IPS-18a (cell line): ENCODE measurements around the gene NEK8.

Source experiments
- H3K27ac ChIP-seq: one replicate; pipeline ENCODE4 v1.5.1; 2013; ENCODE audit warnings: low read length
- H3K27me3 ChIP-seq: one replicate; pipeline ENCODE4 v1.6.1; 2013; ENCODE audit warnings: mild to moderate bottlenecking, low read length; ENCODE audit not compliant: control insufficient read depth, insufficient read depth
- H3K36me3 ChIP-seq: one replicate; pipeline ENCODE4 v1.6.1; 2013; ENCODE audit warnings: low read depth, low read length; ENCODE audit not compliant: control insufficient read depth
- H3K4me1 ChIP-seq: one replicate; pipeline ENCODE4 v1.6.1; 2013; ENCODE audit warnings: low read depth, low read length; ENCODE audit not compliant: control insufficient read depth
- H3K4me3 ChIP-seq: one replicate; pipeline ENCODE4 v1.5.1; 2013; ENCODE audit warnings: low read length
- H3K9ac ChIP-seq: one replicate; pipeline ENCODE4 v1.6.1; 2013; ENCODE audit warnings: mild to moderate bottlenecking, low read length, moderate library complexity
- H3K9me3 ChIP-seq: one replicate; pipeline ENCODE4 v1.6.1; 2013; ENCODE audit warnings: low read depth, low read length; ENCODE audit not compliant: control insufficient read depth

NEK8 gene

DNA sequence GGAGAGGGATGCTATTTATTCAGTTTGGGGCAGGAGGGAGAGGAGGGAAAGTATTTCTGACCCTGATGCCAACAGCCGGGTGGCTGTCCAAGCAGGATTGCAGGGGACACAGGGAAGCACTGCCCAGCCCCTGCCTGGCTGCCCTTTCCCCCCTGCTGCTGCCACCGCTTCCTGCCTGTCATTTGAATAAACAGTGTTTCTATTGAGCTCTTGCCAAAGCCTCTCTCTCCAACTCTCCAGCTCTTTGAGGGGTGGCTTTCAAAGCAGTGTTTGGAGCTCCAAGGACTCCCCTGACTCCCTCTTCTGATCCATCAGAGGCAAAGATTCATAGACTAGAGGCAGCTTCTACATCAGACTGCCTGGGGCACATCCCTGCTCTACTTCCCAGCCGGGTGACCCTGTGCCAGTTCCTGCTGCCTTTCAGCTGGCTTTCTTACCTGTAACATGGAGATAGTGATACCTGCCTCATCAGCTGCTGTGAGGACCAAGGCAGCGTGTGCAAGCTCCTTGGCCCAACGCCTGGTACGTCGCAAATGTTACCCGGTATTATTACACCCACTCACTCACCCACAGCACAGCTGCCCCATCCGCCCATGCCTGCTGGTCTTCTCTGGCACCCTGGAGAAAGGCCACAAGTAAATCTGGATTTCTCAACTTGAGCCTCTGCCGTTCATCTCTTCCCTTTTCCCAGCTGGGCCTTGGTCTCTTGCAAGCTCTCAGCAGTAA, 26.4 kb upstream of the NEK8 start:
- no peaks in the 10 kb centered on the region for H3K9me3 ChIP-seq
- no peak overlapping the region for H3K9ac ChIP-seq
- H3K4me3 ChIP-seq: no peak overlapping the region
- no peak overlapping the region for H3K27ac ChIP-seq
- peaks cover 62% of the 10 kb centered on the region for H3K36me3 ChIP-seq
- H3K4me1 ChIP-seq: no peaks in the 10 kb centered on the region
- H3K27me3 ChIP-seq: no peaks in the 10 kb centered on the region

DNA sequence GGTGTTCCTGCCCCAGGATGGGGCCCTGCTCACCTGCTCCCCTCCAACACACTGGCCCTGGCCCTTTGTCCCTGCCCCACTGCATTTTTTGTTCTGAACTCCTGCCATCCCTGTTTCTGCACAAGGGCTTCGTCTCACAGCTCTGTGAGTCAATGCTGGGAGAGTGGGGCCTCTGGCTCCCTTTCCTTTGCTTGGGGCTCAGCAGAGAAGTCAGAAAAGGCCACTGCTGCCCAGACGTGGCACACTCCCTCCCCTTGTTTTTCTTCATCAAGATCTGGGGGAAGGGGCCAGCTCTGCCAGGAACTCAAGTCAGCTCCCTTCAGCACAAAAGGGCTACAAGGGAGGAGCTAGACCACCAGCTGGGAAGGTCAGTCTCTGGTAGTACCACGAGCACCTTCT, 25.8 kb upstream of the NEK8 start:
- H3K4me1 ChIP-seq: no peaks in the 10 kb centered on the region
- no peaks in the 10 kb centered on the region for H3K9me3 ChIP-seq
- no peak overlapping the region for H3K4me3 ChIP-seq
- H3K9ac ChIP-seq: no peak overlapping the region
- H3K27ac ChIP-seq: no peak overlapping the region
- no peaks in the 10 kb centered on the region for H3K27me3 ChIP-seq
- peaks cover 56% of the 10 kb centered on the region for H3K36me3 ChIP-seq

DNA sequence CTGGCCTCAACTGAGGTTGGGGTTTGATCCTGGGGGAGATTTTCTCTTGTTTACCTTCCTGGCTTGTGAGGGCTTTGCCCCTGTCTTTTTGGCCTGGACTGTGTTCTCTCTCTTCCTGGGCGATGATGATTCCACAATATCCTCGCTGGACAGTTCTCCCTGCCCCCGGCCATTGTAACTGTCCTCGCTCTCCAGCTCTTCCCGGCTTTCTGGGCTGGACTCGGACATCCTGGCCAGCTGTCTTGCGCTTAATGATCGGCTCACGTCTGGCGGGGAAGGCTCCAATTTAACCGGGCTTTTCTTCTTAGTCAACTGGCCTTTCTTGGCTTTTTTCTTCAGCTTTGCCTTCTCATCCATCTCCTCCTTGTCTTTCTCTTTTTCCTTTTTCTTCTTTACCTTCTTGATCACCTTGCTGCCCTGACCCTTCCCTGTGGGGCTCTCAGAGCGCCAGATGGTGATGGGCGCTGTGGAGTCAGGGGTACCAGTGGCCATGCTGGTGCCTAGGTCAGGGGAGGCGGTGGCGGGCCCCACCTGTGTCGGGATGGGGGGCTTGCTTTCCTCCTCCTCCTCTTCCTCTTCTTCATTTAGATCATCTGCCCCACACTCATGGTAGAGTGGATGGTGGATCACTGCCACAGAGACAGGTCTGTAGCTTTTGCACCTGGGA, 24.9 kb upstream of the NEK8 start:
- no peak overlapping the region for H3K27ac ChIP-seq
- no peaks in the 10 kb centered on the region for H3K4me1 ChIP-seq
- H3K9ac ChIP-seq: no peak overlapping the region
- H3K27me3 ChIP-seq: no peaks in the 10 kb centered on the region
- H3K36me3 ChIP-seq: peaks cover 47% of the 10 kb centered on the region
- no peaks in the 10 kb centered on the region for H3K9me3 ChIP-seq
- no peak overlapping the region for H3K4me3 ChIP-seq

DNA sequence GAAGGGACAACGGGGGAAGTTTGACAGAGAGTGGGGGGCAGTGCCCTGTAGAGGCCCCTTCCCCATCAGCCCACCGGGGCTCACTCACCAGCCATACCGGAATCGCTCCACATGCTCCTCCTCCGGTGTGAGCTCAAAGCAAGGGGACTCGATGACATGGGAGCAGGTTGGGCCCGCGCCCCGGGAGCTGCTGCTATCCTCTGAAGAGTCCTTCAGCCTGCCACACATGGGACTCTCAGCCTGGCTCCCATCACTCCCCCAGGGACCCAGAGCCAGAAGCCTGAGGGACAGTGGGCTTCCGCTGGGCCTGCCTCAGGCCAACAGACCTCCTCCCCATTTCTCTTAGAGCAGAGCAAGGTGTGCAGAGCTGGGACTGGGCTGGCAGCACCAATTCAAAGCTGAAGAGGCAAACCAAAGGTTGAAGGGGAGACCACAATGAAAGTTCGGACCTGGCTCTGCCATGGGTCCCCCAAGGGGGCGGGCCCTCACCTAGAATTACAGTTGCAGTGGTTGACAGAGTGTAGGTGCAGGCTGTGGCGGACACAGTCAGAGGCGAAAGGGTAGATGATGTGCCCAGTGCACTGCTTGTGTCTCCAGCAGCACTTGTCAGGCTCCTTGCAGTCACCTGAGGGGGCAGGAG, 24.2 kb upstream of the NEK8 start:
- no peaks in the 10 kb centered on the region for H3K27me3 ChIP-seq
- no peak overlapping the region for H3K4me3 ChIP-seq
- no peak overlapping the region for H3K9ac ChIP-seq
- no peaks in the 10 kb centered on the region for H3K4me1 ChIP-seq
- H3K9me3 ChIP-seq: no peaks in the 10 kb centered on the region
- no peak overlapping the region for H3K27ac ChIP-seq
- peaks cover 40% of the 10 kb centered on the region for H3K36me3 ChIP-seq

DNA sequence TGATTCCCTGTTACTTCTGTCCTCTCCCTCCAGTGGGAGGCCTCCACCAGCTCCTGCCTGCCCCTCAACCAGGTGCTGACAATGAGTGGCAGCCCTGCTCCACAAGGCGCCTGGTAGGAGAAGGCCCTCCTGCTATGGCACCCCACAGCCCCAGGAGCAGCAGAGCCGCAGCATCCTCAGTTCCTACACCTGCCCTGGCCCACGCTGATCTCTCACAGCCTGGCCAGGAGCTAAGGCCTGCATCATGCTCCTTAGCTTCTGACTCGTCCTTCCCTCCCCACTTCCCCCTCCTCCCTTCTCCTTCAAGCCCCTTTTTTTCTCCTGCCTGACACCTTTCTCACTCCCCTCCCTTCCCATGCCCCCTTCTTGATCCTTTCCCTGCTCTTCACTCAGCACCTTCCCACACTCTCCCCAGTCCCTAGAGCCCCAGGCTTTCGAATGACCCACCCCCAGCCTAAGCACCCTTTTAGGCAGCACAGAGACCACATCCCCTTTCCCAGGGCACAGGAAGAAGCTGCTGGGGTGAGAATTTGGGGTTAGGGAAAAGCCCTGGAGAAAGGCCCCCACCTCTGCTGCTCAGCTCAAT, 23.4 kb upstream of the NEK8 start:
- Histone ChIP-seq H3K4me1 (no peaks in the 10 kb centered on the region), H3K36me3 (peaks cover 32% of the 10 kb centered on the region), H3K27me3 (no peaks in the 10 kb centered on the region), H3K4me3 (no peak overlapping the region), H3K27ac (no peak overlapping the region), H3K9ac (no peak overlapping the region), H3K9me3 (no peaks in the 10 kb centered on the region)

DNA sequence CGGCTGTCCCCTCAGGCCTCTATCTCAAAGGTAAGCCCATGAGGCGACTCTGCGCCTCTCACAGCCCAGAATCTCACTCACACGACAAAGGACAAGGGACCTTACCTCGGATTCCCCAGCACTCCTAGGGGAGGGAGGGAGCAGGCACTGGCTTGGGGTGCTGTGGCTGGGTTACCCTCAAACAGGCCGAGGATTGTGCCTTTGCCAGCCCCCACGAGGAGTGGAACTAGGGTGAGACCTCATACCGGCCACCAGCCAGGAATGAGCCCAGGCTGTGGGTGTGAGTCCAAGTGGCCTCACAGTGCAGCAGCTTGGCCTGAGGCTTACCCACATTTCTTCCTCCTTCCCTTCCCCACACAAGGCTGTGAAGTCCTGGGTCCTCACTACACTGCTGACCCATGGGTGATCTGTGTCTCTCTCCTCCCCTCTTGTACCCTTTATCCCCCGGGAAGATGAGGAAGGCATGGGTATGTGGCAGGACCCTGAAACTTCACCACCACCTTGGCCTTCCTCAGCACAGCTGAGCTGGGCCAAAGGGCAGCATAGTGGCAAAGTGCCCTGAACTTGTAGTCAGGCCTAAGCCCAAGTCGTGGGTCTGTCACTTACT, 22.8 kb upstream of the NEK8 start:
- H3K4me3 ChIP-seq: no peak overlapping the region
- no peaks in the 10 kb centered on the region for H3K27me3 ChIP-seq
- H3K9ac ChIP-seq: no peak overlapping the region
- H3K9me3 ChIP-seq: no peaks in the 10 kb centered on the region
- peaks cover 25% of the 10 kb centered on the region for H3K36me3 ChIP-seq
- H3K27ac ChIP-seq: no peak overlapping the region
- no peaks in the 10 kb centered on the region for H3K4me1 ChIP-seq

DNA sequence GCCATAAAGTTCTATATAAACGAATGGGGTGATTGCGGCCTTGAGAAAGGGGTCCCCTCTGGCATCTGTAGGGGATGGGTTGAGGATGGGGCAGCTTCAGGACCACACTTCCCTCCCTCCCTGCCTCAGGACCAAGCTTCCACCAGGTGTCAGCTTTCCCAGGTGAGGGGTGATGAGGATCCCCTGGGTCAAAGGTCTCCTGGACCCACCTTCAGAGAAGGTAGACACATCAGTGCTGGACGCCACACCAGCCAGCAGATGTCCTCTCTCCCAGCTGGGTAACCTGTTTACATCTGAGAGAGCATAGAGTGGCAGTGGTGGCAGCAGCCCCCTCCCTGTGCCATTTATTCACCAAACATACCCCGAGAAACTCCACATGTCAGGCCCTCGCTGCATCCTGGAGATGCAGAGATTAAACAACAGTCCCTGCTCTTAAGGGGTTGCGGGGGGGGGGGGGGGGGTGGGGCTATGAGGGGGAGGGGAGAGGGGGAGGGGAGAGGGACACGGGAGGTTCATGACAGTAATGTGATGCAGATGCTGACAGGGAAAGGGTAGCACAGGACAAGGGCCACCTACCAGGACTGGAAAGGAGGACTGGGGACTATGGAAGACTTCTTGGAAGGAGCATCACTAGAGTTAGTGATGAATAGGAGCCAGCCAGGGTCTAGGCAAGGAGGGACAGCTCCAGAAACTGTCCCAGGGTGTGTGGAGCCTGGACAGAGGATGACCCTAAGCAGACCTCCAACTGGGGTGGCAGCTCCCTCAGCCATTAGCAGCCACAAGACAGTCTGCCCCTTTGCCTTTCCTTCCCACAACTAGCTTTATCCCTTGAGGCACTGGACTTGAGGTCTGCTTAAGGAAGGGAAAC, 21.9 kb upstream of the NEK8 start:
- Histone ChIP-seq H3K9ac (no peak overlapping the region), H3K36me3 (peaks cover 16% of the 10 kb centered on the region), H3K27me3 (no peaks in the 10 kb centered on the region), H3K4me3 (no peak overlapping the region), H3K4me1 (no peaks in the 10 kb centered on the region), H3K9me3 (no peaks in the 10 kb centered on the region), H3K27ac (no peak overlapping the region)

DNA sequence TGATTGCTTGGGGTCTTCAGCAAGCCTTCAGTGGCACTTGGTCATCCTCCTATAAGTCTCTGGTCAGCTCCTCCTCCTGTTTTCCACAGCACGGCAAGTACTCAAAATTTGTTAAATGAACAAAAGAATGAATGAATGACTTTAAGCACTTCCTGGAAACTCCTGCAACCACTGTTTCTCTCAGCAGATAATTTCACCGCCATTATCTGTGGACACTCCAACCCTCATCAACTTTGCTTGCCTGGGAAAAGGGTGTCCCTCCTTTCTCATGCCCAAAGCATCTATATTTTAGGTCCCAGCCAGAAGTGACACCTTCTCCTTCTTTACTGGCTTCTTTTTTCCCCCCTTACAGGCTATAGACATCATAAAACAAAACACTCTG, 21.3 kb upstream of the NEK8 start:
- peaks cover 10% of the 10 kb centered on the region for H3K36me3 ChIP-seq
- H3K9ac ChIP-seq: no peak overlapping the region
- no peak overlapping the region for H3K4me3 ChIP-seq
- H3K27me3 ChIP-seq: no peaks in the 10 kb centered on the region
- H3K27ac ChIP-seq: no peak overlapping the region
- H3K9me3 ChIP-seq: no peaks in the 10 kb centered on the region
- H3K4me1 ChIP-seq: peaks cover 2% of the 10 kb centered on the region

DNA sequence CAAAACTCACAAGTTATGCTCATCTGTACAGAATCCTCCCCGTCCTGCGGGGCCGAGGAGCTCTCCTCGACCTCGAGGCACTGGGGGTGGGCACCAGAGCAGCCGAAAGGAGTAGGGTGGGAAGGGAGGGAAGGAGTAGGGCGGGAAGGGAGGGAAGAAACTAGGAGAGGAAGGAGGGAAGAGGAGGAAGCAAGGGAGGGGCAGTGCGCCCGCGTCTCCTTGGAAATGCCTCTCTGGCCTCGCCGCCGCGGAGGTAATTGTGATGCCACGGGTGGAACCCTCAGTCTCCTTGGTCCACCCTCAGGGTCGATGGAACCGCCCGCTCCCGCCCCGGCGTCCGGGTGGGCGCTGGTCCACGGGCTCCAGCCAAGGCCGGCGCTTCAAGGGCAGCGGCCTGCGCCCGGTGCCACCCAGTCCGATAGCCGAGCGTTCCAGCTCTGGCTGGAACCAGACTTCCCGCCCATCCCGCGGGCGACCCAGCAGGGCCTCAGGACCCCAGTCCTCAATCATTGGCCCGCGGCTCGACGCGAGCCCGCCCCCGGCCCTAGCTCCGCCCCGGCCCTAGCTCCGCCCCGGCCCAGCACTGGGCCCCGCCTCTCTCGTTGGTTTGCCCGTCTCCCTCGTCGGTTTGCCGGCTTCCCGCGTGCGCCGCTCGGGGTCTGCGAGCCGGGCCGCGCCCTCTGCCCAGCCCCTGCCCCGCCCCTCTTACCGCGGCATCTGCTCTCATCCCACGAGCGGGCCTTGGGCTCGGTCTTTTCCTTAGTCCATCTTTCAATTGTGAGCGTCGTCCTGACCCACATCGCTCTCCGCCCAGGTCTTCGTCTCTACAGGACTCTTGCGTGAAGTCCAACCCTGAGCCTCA, 17.5 kb upstream of the NEK8 start:
- Histone ChIP-seq H3K9me3 (no peaks in the 10 kb centered on the region), H3K27me3 (no peaks in the 10 kb centered on the region), H3K4me1 (peaks cover 12% of the 10 kb centered on the region), H3K4me3 (peak overlapping the region; percentile 84), H3K9ac (peak overlapping the region; percentile 94), H3K36me3 (peaks cover 26% of the 10 kb centered on the region), H3K27ac (peak overlapping the region; percentile 92)

DNA sequence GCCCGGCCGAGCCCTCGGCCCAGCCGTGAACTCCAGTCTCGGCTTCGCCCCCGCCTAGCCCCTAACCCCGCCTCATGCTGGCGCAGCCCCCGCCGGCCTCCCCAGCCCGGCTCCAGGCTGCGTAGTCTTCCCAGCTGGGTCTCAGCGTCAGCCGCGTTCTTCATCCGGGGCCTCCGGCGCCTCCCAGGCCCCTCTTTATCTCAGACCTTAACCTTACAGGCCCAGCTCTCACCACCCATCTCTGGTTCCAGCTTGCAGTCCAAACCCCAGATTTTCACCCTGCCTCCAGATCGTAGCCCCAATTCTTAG, 16.9 kb upstream of the NEK8 start, which contains the start of gene PROCA1:
Gene PROCA1, minus strand, starts transcription at position 166 of the 309 bp plus-strand sequence. CDS start 228 bp downstream, outside the sequence.
- H3K27ac ChIP-seq: peak within 1 kb of the TSS; percentile 92
- peaks cover 26% of the 10 kb centered on the region for H3K36me3 ChIP-seq
- H3K9me3 ChIP-seq: no peaks in the 10 kb centered on the region
- no peaks in the 10 kb centered on the region for H3K27me3 ChIP-seq
- peak within 1 kb of the TSS; percentile 84 for H3K4me3 ChIP-seq
- H3K4me1 ChIP-seq: peaks cover 18% of the 10 kb centered on the region
- peak within 1 kb of the TSS; percentile 94 for H3K9ac ChIP-seq
